ENCODE results near the gene RFC3.
A peak's percentile ranks its signal among the peaks of the same experiment; 100 is the strongest.
"Not testable (repeated sequence)": the region's sequence is repeated elsewhere in the genome, so short reads cannot be mapped to it uniquely, and the experiment has no call there.

RFC3 gene

GRCh38 chr13:33817901-33818706 is at the start of gene RFC3:
Gene RFC3, plus strand, starts transcription at chr13:33818149. Its CDS starts 30 bp downstream, at chr13:33818179.
- DNase-seq (ENCODE audit: low read depth in 2 of 2): peak; percentile 80 to 85

GRCh38 chr13:33771296-33771695 is 46.7 kb upstream of the RFC3 start:
- DNase-seq (ENCODE audit: low read depth in 2 of 2): no peak

GRCh38 chr13:33773790-33774462 is 44.0 kb upstream of the RFC3 start:
- no peak for DNase-seq (ENCODE audit: low read depth in 2 of 2)

- no peak for DNase-seq (ENCODE audit: low read depth in 2 of 2)
Measured at GRCh38 chr13:33775339-33776108, 42.4 kb upstream of the RFC3 start.

GRCh38 chr13:33776239-33776881 is 41.6 kb upstream of the RFC3 start:
- DNase-seq (ENCODE audit: low read depth in 2 of 2): no peak

GRCh38 chr13:33782631-33783030 is 35.3 kb upstream of the RFC3 start:
- no peak for DNase-seq (ENCODE audit: low read depth in 2 of 2)

- not testable (repeated sequence) for DNase-seq (ENCODE audit: low read depth in 2 of 2)
Measured at GRCh38 chr13:33783212-33783611, 34.7 kb upstream of the RFC3 start.

- no peak for DNase-seq (ENCODE audit: low read depth in 2 of 2)
Measured at GRCh38 chr13:33784738-33785137, 33.2 kb upstream of the RFC3 start.

- no peak for DNase-seq (ENCODE audit: low read depth in 2 of 2)
Measured at GRCh38 chr13:33785384-33785783, 32.6 kb upstream of the RFC3 start.

GRCh38 chr13:33787051-33787591 is 30.8 kb upstream of the RFC3 start:
- DNase-seq (ENCODE audit: low read depth in 2 of 2): no peak

GRCh38 chr13:33789066-33789606 is 28.8 kb upstream of the RFC3 start:
- DNase-seq (ENCODE audit: low read depth in 2 of 2): no peak

- no peak for DNase-seq (ENCODE audit: low read depth in 2 of 2)
Measured at GRCh38 chr13:33789739-33790138, 28.2 kb upstream of the RFC3 start.

GRCh38 chr13:33793726-33794125 is 24.2 kb upstream of the RFC3 start:
- no peak for DNase-seq (ENCODE audit: low read depth in 2 of 2)

- no peak for DNase-seq (ENCODE audit: low read depth in 2 of 2)
Measured at GRCh38 chr13:33794576-33794975, 23.4 kb upstream of the RFC3 start.

- no peak for DNase-seq (ENCODE audit: low read depth in 2 of 2)
Measured at GRCh38 chr13:33796095-33796494, 21.9 kb upstream of the RFC3 start.

- DNase-seq (ENCODE audit: low read depth in 2 of 2): no peak
Measured at GRCh38 chr13:33797622-33798021, 20.3 kb upstream of the RFC3 start.

GRCh38 chr13:33798023-33798422 is 19.9 kb upstream of the RFC3 start:
- no peak for DNase-seq (ENCODE audit: low read depth in 2 of 2)

- no peak for DNase-seq (ENCODE audit: low read depth in 2 of 2)
Measured at GRCh38 chr13:33799950-33800592, 17.9 kb upstream of the RFC3 start.

- no peak for DNase-seq (ENCODE audit: low read depth in 2 of 2)
Measured at GRCh38 chr13:33800646-33801186, 17.2 kb upstream of the RFC3 start.

- no peak for DNase-seq (ENCODE audit: low read depth in 2 of 2)
Measured at GRCh38 chr13:33806470-33807248, 11.3 kb upstream of the RFC3 start.
